ENCODE data around the gene EXD3.

Gene EXD3

GRCh38 chr9:137417161-137418021 lies 5.6 kb downstream of the EXD3 start:
- Histone ChIP-seq H3K27ac (no peak overlapping the region), H3K27me3 (peaks cover 17% of the 10 kb centered on the region), H3K9me3 (no peaks in the 10 kb centered on the region), H3K36me3 (no peaks in the 10 kb centered on the region), H3K4me3 (ENCODE audit: low read depth in 1 of 2, low read length in 1 of 2) (no peak overlapping the region), H3K4me1 (ENCODE audit: control insufficient read depth in 1 of 2, insufficient read depth in 1 of 2, low read depth in 1 of 2, low read length in 1 of 2) (peaks cover 5 to 7% of the 10 kb centered on the region in 2 experiments)
- TF ChIP-seq CTCF (IDR thresholded peaks at IDR 0.05) = no peak

DNA sequence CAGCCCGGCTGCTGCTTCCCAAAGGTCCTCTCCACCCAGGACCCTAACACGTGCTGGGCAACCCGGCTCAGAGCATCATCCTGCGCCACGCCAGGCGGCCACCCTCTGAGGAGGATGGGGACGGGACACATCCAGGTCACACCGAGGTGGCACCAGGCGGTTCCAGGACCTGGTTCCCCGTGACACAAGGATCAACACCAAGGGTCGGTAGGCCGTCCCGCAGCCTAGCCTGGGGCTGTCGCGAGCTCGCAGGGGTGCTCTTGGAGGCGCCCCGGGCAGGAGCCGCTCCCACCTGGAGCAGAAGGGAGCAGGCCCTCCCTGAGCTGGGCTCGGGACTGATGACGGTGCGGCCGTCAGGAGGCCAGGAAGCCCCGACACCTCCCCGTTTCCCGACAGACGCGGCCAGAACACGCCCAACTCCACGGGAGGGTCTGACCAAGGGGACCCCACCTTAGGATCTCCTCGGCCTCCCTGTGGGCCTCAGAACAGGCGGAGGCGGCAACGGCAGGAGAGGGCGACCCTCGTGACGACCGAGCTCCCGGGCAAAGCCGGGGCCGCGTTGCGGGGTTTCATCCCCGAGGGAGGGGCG lies 6.3 kb downstream of the EXD3 start:
- peaks cover 25% of the 10 kb centered on the region for H3K27me3 ChIP-seq
- no peak overlapping the region for H3K4me3 ChIP-seq (ENCODE audit: low read depth in 1 of 2, low read length in 1 of 2)
- no peak overlapping the region for H3K27ac ChIP-seq
- H3K9me3 ChIP-seq = no peaks in the 10 kb centered on the region
- H3K4me1 ChIP-seq (ENCODE audit: control insufficient read depth in 1 of 2, insufficient read depth in 1 of 2, low read depth in 1 of 2, low read length in 1 of 2) = no peaks in the 10 kb centered on the region
- no peaks in the 10 kb centered on the region for H3K36me3 ChIP-seq
- no peak for TF ChIP-seq CTCF (IDR thresholded peaks at IDR 0.05)

DNA sequence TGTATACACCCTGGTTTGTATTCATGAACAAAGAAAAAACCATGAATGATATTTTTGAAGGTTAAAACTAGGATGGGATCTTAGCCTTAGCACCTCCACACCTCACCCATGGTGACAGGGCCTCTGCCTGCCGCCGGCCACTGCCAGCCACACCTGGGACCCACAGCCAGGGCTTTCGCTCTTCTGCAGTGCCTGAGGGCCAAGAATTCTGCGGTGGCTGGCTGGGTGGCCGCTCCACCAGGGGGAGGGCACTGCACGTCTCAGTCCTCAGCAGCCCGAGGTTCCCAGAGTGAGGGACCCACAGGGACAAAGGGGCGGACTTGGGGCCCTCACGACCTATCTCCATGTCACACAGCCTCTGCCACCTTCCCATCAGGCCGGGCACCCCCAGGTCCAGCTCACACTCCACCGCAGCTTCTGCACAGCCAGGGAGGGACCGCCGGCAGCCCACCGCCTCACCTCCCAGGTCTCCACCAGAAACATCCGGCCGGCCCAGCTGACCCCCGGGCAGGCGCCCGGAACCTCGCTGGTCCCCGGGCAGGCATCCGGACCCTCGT lies 6.9 kb downstream of the EXD3 start:
- Histone ChIP-seq H3K4me1 (ENCODE audit: control insufficient read depth in 1 of 2, insufficient read depth in 1 of 2, low read depth in 1 of 2, low read length in 1 of 2) (no peaks in the 10 kb centered on the region), H3K4me3 (ENCODE audit: low read depth in 1 of 2, low read length in 1 of 2) (no peak overlapping the region), H3K9me3 (no peaks in the 10 kb centered on the region), H3K27me3 (peaks cover 30% of the 10 kb centered on the region), H3K36me3 (no peaks in the 10 kb centered on the region), H3K27ac (no peak overlapping the region)
- TF ChIP-seq CTCF (IDR thresholded peaks at IDR 0.05) = no peak

DNA sequence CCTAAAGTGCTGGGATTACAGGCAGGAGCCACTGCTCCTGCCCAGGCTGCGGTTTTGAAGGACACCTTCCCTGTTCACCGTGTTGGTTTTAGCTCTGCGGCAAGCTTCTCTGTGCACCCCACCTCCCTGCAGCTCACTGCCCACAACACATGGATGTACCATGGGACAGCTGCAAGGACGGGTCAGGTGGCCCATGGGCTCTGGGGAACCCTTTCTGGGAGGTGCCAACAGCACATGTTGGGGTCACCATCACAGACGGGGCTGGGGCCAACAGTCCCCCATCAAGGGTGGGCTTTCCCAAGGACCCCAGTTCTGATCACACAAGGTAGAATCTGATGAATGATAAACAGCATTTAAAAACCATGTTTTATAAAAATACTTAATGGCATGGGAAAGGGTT lies 7.5 kb downstream of the EXD3 start:
- Histone ChIP-seq H3K4me1 (ENCODE audit: control insufficient read depth in 1 of 2, insufficient read depth in 1 of 2, low read depth in 1 of 2, low read length in 1 of 2) (no peaks in the 10 kb centered on the region), H3K27me3 (peaks cover 37% of the 10 kb centered on the region), H3K27ac (no peak overlapping the region), H3K36me3 (no peaks in the 10 kb centered on the region), H3K9me3 (no peaks in the 10 kb centered on the region), H3K4me3 (ENCODE audit: low read depth in 1 of 2, low read length in 1 of 2) (no peak overlapping the region)
- no peak for TF ChIP-seq CTCF (IDR thresholded peaks at IDR 0.05)

GRCh38 chr9:137412431-137412830 lies 10.5 kb downstream of the EXD3 start:
- no peak overlapping the region for H3K4me3 ChIP-seq (ENCODE audit: low read depth in 1 of 2, low read length in 1 of 2)
- H3K9me3 ChIP-seq = no peaks in the 10 kb centered on the region
- H3K27ac ChIP-seq = no peak overlapping the region
- TF ChIP-seq CTCF (IDR thresholded peaks at IDR 0.05) = no peak
- H3K4me1 ChIP-seq (ENCODE audit: control insufficient read depth in 1 of 2, insufficient read depth in 1 of 2, low read depth in 1 of 2, low read length in 1 of 2) = no peaks in the 10 kb centered on the region
- peaks cover 52% of the 10 kb centered on the region for H3K27me3 ChIP-seq
- no peaks in the 10 kb centered on the region for H3K36me3 ChIP-seq

All from neutrophil (primary cell).